LHCN-M2 (cell line): ENCODE measurements around the gene SULT4A1. TPM values are rescaled to one million over a fixed set of nuclear protein-coding genes. Genes with fewer than 3 reads are reported as not detected.

Experiments used
- DNase-seq: peaks from one replicate; pipeline ENCODE4 v3.0.0-alpha.2; 2012; ENCODE audit warnings: low read depth
- total RNA-seq: library from RNA; depleted of rRNA; stranded (reverse); fragments of >200 nt; gene quantifications from 2 replicates; pipeline ENCODE4 v1.2.3, GENCODE V29; 2014

Gene SULT4A1
- total RNA-seq, 1 experiment from 2014 or later, result 0.06 TPM

DNA sequence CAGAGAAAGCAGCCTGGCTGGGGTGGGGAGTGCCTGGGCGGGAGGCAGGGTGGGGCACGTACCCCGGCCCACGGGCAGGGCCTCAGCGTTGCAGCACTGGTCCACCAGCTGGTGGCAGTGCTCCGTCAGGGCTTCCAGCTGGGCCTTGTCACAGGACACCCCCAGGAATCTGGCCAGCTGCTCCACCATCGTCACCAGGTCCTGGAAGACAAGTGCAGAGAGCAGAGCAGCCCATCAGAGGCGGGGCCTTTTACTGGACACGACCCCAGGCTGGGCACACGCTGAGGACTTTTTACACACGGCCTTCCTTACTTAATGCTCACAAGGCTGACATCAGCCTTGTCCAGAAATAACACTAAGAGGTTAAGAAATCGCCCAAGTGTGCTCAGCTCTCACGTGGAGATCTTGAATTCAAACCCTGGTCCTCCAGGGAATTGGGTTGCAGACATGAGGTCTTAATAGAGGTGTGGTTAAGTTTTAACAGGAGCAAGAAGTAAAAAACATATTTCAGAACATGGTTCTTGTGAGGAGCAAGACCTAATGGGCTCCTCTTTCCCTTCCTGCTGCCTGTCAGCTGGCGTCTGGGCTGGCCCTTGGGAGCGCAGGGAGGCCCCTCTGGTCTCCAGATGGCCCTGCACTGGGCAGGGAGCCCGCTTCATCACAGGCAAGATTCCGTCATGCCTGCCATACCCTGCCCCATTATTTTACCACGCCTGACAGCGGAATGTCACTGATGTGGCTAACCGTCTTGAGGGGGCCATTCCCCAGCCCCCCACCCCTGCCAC, 33.1 kb downstream of the SULT4A1 start:
- peak; percentile 42 for DNase-seq

DNA sequence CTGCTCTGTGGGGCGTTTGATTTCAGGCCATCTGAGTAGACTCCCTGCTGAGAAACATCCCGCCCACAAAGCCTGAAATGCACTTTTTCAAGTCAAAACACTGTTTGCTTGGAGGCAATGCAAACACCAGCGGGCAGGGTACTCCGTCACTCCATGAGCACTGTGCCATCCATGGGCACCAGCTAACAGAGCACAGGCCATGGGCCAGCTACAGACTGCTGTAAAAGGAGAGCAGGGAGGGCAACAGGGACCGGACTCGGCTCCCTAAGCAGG, 33.7 kb downstream of the SULT4A1 start:
- no peak for DNase-seq

DNA sequence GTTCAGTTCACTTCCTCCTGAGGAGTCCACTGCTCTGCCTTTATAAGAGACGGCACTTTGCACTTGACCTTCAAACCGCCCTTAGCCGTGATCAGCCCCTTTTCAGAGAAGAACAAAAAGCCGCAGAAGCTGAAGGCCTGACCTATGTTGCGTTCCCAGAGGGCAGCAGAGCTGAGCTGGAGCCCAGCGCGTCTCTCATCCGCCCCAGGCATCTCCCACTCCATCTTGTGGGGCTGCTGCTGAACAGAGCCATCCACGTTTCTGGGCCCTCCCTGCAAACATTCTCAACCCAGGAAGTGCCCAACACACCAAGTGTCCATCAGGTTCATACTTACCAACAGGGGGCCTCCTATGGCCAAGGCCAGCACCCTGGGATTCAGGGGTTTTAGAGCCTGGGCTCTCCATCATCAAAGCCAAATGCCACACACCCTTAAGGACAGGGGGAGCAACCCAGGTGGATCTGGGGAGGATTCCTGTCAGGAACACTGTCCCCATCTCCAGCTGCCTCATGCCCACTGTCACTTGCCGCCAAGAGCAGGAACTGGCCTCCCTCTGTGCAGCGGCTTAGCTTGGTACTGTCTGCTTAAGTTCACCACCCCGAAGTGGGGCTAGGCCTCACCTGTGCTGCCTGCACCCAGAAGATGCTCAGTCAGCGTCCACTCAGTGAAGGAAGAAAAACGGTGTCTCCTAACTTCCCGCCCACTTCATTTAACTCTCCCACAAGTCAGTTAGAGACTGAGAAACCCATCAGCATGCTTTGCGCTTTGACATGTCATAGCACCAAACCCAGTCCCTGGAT, 34.2 kb downstream of the SULT4A1 start:
- no peak for DNase-seq

DNA sequence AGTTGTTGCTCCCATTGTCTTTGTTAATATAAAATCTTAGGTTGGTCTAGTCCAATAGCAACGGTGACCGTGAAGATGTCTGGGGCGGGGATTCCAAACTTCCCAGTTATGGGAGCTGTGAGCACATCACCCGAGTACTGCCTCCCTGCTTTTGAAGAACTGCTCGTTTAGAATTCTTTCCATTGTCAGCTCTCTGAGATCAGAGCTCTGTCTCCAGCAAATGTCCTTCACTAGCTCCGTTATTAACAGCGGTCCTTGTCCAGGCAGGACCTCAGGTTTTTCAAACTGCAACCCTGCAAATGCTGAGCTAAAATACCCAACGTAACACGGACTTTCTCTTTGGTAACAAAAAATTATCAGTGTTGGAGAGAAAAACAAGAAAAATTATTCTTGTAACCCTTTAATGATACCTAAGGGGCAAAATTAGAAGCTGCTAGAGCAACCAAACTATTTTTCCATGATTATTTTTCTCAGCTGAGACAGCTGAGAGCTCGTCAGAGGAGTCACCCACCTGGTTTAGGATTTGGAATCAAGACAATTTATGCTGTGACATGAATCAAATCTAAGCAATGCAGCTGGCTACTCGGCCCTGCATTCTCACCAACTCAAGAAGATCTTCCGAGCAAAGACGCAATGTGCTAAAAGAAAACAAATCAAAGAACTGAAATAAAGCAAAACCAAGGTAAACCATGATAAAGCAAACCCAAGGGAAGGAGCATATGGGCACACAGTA, 35.1 kb downstream of the SULT4A1 start:
- no peak for DNase-seq

DNA sequence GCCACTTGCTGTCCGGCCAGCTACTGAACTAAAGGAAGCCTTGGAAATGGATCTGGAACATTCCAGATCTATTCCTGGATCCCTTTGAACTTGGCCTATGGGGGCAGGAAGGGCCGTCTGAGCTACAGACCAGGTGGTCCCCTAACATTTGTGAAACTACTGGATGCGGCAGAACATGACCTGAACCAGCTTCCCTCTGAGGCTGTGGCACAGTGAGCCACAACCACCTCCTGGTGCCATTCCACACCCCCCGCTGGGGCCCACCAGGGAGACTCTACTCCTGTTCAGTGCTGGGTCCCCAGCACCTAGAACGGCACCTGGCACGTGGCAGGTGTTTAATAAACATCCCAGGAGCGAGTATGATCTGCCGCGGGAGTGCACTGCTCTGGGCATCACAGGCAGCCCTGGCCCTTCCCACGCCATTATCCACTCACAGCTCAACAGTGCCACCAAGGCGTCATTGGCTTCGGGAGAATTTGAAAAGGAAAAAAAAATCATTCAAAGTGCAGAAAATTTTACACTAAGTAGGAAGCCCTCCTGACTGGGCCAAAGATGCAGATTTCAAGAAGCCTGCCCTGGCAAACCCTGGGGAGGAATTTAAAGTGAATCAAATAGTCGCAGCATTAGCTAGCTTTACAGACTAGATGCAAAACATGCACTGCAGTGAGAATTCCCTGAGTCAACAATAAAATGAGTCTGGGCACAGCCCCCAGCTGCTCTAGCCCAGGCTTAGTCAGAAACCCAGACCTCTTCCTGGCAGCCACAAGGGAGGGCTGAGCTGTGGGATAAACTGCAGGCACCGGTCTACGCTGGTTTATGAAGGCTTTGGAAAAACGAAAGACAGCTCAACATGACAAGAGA, 35.9 kb downstream of the SULT4A1 start:
- peak; percentile 81 for DNase-seq

DNA sequence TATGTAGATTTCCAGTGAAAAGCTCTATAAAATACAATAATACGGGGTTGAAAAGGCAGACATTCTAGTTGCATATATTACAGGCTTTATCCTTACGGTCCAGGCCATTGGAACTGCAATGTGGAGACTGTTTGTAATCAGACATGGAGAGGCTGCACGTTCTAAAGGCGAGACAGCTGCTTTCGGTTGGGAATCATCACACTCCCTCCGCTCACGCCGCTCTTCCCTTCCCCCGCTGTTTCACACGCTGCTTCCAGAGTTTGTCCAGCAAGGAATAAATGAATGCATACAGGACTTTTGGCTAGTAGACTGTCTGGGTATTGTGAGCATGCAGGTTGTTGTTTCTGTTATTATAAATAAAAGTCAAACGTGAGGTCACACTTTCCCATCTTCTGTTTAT, 36.7 kb downstream of the SULT4A1 start:
- no peak for DNase-seq

DNA sequence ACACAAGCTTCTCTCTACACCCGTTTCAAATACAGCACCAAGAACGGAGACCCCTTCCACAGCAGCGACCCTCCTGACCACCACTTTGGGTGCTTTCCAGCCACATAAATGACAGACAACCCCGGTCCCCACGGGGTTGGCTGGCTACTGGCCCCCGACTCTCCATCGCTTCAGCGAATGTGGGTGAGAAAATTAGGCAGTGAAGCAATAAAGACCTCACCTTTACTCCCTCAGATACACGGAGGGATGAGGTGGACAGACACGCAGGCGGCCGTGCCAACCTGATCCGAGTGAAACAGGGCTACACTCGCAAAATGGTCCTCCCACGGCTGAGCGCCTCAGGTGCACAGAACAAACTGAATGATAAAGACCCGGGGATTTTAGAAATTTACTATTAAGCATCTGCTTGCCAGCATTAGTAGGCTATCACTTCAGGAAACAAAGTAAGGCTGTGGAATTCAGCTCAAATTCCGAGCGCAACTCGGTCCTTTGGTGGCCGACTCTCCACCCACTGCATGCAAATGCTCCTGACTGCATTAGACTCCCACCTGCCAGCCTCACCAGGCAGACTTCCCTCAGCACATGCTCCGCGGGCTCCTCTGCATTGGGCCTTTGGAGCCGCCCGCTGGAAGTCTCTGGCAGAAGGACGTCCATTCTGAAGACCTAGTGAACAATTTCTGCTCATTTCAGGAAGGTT, 37.4 kb downstream of the SULT4A1 start:
- no peak for DNase-seq

DNA sequence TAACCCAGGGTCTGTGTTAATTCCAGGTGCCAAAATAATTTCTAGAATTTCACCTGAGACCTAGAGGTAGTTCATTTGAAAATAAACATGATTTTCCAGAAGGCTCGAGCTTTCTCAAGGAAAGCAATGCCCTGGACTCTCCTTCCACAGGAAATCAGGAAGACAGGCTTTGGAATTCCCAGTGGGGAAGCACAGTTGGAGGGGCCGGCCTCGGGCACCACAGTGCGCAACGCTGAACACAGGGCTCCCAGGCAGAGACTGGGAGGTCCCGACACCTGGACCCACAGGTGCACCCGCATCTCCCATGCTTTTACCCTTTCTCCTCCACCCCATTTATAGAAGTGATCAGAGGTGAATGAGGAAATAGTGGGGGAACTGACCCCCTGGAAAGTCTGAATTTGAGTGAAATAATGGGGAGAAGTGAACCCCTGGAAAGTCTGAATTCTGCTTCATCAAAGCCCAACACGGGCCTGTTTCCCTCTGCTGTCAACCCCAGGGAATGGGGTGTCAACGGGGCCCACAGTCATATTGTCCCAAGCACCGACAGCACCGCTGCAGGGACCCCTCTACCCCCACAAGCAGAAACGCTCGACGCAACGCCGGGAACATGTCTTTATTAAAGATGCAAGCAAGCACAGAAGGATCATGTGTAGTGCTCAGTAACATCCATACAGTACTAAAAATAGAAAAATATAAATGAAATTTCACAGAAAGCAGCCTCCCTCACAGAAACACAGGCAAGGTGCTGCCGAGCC, 38.2 kb downstream of the SULT4A1 start:
- DNase-seq, result no peak

DNA sequence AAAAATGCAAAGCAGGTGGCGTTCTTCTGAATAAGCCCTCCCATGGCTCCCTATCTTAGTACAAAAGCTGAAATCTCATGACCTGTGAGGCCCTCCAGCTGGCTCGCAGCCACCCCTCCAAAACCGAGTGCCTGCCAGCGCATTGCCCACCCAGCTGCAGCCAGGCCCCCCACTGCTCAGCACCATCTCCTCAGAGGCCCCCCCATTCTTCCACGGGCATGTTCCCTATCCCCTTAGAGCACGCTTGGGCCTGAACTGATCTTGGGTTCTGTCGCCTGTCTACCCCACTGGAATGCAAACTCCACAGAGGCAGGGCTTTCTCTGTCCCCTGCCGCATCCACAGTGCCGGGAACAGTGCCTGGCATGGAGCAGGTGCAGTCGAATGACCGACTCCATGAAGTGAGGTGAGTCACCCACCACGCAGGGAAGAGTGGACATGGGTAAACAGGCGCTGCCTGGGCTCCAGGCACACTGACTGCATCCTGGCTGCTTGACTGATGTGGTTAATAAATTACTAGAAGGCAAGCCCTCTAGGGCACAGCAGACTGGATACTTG, 38.9 kb downstream of the SULT4A1 start:
- peak; percentile 51 for DNase-seq

DNA sequence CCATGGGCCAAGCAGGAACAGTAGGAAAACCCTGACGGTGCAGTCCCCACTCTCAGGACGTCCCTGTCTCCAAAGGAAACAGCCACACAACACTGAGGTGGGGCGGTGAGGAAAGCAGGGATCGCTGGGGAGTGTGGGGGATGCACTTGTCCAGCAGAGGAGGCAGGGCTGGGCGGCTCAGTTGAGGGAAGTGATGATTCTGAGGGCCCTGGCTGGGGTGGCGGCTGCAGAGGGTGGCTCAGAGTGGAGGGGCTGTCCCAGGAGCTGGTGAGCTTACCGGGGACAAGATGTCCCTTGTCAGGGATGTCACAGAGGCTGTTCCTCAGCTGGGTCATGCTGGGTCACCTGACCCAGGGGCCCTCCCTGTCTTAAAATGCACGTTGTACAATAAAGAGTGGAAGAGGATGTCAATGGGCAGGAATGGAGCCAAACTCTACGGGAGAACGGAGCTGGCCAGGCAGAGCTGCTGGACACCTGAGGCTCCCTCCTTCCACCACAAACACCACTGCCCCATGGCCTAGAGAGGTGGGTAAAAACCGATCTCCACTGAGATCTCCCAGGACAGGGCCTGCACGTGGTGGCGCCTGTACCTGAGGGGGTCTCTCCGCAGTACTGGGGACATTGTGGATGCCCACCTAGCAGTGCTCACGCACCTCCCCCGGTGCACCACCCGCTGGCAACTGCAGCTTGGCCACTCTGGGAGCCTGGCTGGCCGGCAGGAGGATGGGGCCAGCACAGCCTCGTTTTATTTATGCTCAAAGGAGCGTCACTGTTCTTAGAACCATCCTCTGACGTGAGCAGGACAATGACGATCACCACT, 40.5 kb downstream of the SULT4A1 start:
- DNase-seq, result no peak

DNA sequence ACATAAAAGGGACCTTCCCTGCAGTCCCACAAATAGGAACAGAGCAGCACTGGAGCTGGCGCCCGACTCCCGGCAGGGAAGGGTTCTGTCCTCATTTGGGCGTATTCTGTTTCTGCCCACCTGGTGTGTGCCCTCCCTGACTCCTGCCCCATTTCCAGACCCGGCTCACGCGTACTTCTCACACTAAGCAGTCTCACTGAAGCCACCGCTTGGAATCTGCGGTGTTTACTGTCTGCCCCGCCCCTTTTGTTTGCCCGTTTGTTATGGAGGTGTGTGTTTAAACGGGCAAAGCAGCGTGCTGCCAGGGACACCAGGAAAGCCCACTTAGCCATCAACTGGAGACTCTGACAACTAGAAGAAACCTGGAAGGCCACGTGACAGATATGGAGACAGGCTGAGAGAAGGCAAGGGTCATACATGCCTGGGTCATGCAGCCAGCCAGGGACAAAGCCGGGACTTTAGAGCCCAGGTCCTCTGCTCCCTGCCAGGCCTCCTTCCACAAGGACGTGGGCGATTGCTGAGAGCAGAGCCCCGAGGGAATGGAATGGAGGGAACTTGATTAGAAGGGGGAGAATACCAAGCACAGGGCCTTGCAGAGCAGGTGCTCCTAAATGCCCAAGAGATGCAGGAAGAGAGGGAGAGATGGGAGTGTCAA, 41.5 kb downstream of the SULT4A1 start:
- DNase-seq, result no peak

DNA sequence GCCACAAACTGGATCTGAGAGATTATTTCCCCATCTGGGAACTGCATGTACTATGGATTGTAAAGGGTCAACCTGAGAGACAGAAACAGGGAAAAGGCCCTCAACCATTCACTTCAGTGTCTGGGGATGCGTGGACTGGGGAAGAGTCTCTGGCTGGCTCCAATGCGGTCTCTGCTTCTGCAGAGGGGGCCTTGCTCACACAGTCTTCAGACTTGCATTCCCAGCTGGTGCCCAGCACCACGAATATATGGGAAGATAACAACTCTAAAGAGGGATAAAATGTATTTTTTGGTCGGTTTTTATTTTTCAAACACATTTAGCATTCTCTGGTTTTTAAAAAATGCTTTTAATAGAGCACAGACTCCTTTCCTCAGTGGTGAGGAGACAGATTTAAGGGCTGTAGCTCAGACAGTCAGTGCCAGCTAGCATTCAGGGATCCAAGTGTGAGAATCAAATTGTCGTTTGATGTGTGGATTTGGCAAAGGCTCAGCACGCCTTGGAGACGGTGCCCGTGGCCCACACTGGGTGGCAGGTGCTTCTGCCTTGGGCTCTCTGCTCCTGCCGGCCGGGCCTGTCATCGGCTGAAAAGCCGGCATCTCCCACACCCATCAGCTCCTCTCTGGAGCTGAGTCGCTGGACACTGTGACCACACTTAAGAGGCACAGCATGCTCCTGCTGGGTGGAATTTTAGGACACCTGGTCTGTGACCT, 42.2 kb downstream of the SULT4A1 start:
- no peak for DNase-seq

DNA sequence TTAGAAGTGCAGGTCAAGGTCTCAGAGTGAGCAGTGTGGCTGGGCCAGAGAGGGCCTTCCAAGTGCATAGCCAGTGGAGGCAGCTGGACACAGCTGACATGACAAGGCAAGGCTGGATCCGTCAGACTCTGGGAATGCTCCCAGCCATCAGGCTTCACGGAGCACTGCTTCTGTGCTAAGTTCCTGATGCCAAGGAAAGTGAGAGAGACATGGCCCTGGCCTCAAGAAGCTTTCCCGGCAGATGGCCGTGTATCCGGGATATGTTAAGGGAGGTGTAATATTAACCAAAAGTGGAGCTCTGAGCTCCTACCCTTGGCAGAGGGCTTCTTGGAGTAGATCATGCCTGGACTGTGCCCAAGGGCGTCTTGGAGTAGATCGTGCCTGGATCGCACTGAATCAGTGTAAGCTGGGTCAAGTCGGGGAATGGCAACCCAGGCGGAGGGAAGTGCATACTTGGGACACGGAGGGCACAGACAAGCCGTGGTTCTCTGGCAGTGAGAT, 42.8 kb downstream of the SULT4A1 start:
- no peak for DNase-seq

DNA sequence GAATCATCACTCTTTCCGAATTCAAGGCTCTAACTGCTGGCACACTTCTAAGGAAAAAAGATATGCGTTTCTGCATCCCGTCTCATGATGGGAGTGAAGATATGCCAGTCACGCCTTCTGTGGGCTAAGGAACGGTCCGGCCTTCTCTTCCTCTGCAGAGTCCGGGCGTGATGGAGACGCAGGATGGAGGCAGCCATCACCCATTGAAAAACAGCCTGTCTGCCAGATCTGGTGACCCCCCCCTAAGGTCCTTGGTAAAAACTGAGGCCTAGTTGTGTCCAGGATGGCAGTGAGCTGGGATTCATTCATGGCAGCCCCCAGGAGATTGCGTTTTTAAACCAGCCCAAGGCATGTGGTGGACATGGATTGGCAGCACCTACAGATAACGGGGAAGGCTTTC, 43.3 kb downstream of the SULT4A1 start:
- DNase-seq, result no peak

DNA sequence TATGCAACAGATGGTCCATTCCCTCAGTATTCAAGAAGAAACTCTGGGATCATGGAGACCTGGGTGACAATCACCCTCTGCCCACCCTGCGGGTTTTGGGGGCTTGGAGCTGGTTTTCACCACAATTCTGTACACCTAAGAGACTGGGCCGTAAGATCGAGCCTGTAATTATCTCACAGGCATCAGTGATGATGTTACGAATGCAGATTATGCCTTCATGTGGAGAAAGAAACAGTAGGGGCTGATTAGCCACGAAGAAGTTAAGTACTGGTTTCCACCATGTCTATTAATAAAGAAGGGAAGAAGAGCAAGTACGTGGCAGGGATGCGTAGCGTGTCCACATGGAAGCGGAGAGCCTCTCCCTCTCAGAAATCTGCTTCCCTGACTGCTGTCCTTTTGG, 44.9 kb downstream of the SULT4A1 start:
- DNase-seq, result no peak

DNA sequence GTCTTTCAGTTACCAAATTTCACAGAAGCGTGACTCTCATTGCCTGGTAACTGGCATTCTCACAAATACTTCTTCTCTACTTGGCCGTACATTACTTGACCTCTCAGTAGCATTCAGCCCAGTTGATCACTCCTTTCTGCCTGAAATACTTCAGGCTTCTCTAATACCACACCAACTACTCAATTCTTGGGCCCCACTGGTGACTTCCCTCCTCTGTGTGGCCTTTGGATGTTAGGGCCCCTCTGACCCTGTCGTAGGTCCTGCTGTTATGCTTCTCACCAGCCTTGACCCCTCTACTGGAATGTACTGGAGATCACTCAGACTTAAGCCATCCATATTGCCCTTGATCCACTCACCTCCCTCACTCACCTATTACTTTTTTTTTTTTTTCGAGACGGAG, 48.0 kb downstream of the SULT4A1 start:
- no peak for DNase-seq

DNA sequence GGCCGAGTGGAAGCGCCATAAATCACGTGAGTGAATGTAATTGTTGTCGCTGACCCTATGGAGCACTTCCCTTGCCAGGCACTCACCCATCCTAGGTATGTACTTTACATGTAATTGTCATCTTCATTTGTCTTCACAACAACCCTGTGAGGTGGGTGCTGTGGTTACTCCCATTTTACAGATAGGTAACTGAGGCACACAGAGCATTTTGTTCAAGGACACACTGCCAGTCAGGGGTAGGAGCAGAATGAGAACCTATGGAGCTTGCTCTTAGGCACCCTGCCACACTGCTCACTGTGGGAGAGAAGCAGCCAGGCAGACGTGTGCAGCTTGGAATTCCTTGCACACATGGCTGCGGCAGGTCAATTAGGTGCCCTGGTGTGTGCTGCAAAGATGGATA, 49.4 kb downstream of the SULT4A1 start:
- DNase-seq, result no peak
